ENCODE results near the gene ITGB3. TPM values are rescaled to one million over a fixed set of nuclear protein-coding genes. Genes with fewer than 3 reads are reported as not detected.

The ITGB3 gene
- total RNA-seq, 1 donor from 2014 or later: not detected

DNA sequence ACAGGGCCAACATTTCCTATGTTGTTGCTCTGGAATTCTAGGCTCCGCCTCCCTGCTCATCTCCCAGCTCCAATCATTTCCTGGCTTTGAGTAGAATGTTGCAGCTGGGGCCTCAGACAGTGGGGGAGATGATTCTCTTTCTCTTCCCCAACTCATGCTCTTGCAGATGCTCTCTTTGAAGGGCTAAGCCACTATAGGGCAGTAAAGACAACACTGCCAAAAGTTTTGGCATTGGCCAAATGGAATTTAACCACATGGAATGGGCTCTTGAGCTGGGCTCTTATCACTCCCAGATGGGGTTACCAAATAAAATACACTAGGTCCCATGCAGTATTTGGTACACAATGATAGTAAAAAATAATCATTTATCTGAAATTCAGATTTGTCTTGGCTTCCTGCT is 50.6 kb downstream of the ITGB3 start:
- Mint-ChIP-seq H3K27me3 (ENCODE audit: low read depth) (no peaks in the 10 kb centered on the region), H3K27ac (no peak overlapping the region), H3K9me3 (no peaks in the 10 kb centered on the region), H3K4me1 (ENCODE audit: low read depth) (peaks cover 25% of the 10 kb centered on the region), H3K4me3 (ENCODE audit: low read depth) (no peak overlapping the region), H3K36me3 (ENCODE audit: low read depth) (no peaks in the 10 kb centered on the region)
- no peak for DNase-seq (ENCODE audit: low spot score)
- intact Hi-C loops (cut with micrococcal nuclease): loop anchor here (5.0 kb wide), 1 partner anchor 72 kb away; no protein-coding TSS in a partner anchor

DNA sequence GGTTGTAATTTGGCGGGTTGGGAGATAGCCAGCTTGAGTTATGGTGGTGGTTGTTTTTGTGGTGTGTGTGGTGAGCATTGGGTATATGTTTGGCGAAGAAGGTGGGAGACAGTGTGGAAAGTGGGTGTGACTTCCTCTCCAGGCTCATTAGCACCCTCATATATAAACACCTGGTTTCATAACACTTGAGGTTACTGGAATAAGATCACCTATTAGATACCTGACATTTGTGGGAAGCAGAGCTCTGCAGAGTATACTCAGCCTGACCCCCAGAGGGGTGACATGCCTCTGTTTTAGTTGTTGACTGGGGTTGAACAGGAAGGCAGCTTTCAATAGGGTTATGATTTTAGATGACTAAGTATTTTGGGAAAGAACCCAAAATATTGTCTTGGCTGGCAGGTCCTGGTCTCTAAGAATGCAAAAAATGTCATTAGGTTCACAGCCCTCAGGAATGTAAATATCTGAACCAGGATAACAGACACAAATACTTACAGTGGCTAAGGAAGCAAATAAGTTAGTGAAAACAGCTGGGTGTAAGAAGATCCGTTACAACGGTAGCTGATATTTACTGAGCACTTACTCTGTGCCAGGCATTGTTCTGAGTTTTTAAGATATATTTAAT is 51.8 kb downstream of the ITGB3 start:
- intact Hi-C loops (cut with micrococcal nuclease): no loop called here
- Mint-ChIP-seq H3K27me3 (ENCODE audit: low read depth) (peaks cover 2% of the 10 kb centered on the region), H3K9me3 (no peaks in the 10 kb centered on the region), H3K27ac (no peak overlapping the region), H3K4me1 (ENCODE audit: low read depth) (peaks cover 21% of the 10 kb centered on the region), H3K4me3 (ENCODE audit: low read depth) (no peak overlapping the region), H3K36me3 (ENCODE audit: low read depth) (no peaks in the 10 kb centered on the region)
- DNase-seq (ENCODE audit: low spot score): no peak

DNA sequence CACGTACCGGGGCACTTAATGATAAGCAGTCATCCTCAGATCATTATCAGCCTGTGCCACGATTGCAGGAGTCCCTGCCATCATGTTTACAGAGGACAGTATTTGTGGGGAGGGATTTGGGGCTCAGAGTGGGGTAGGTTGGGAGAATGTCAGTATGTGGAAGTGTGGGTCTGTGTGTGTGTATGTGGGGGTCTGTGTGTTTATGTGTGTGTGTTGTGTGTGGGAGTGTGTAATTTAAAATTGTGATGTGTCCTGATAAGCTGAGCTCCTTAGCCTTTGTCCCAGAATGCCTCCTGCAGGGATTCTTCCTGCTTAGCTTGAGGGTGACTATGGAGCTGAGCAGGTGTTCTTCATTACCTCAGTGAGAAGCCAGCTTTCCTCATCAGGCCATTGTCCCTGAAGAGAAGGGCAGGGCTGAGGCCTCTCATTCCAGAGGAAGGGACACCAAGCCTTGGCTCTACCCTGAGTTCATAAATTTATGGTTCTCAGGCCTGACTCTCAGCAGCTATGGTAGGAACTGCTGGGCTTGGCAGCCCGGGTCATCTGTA is 56.6 kb downstream of the ITGB3 start:
- no peaks in the 10 kb centered on the region for H3K9me3 Mint-ChIP-seq
- intact Hi-C loops (cut with micrococcal nuclease): no loop called here
- no peak overlapping the region for H3K27ac Mint-ChIP-seq
- no peak for DNase-seq (ENCODE audit: low spot score)
- H3K4me3 Mint-ChIP-seq (ENCODE audit: low read depth): no peak overlapping the region
- peaks cover 7% of the 10 kb centered on the region for H3K27me3 Mint-ChIP-seq (ENCODE audit: low read depth)
- H3K36me3 Mint-ChIP-seq (ENCODE audit: low read depth): no peaks in the 10 kb centered on the region
- peaks cover 5% of the 10 kb centered on the region for H3K4me1 Mint-ChIP-seq (ENCODE audit: low read depth)

DNA sequence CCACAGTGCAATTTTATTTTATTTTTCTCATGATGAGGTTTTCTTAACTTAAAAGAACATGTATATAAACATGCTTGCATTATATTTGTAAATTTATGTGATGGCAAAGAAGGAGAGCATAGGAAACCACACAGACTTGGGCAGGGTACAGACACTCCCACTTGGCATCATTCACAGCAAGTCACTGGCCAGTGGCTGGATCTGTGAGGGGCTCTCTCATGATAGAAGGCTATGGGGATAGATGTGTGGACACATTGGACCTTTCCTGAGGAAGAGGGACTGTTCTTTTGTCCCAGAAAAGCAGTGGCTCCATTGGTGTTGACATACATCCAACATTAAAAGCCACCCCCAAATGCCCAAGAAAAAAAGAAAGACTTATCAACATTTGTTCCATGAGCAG is 57.8 kb downstream of the ITGB3 start:
- Mint-ChIP-seq H3K27me3 (ENCODE audit: low read depth) (peaks cover 7% of the 10 kb centered on the region), H3K27ac (no peak overlapping the region), H3K4me3 (ENCODE audit: low read depth) (no peak overlapping the region), H3K4me1 (ENCODE audit: low read depth) (no peaks in the 10 kb centered on the region), H3K9me3 (no peaks in the 10 kb centered on the region), H3K36me3 (ENCODE audit: low read depth) (no peaks in the 10 kb centered on the region)
- DNase-seq (ENCODE audit: low spot score): no peak
- intact Hi-C loops (cut with micrococcal nuclease): no loop called here

DNA sequence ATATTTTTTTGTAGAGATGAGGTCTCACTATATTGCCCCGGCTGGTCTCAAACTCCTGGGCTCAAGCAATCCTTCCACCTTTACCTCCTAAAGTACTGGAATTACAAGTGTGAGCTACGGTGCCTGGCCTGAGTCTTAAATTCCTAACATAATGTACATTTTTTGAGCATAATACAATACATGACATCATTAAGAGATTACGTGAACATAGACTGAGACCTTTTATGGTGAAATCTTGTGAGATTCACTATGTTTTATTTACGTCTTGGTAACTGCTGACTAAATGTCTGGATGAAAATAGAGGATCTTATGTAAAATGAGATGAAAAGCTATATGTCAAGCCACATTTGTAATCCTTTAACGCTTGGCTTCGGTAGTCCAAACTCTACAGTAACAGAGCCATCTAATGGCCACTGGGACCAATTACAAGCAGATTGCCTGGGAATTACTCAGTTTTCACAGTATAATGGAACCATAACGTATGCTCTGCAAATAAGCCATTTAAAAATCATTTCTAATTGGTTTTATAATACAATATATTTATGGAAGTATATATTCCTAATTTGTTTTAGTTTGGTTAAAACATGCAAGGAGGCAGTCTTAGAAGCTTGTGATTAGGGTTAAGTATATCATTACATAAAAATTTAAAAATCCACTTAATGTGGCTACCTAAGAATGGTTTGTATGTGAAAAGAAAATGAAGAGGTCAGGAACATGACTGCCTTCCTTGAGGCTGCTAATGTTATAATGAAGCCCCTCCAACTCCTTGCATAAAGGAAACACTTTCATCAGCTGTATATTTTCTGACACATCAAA is 62.0 kb downstream of the ITGB3 start:
- H3K9me3 Mint-ChIP-seq: no peaks in the 10 kb centered on the region
- no peak overlapping the region for H3K4me3 Mint-ChIP-seq (ENCODE audit: low read depth)
- no peaks in the 10 kb centered on the region for H3K36me3 Mint-ChIP-seq (ENCODE audit: low read depth)
- no peak overlapping the region for H3K27ac Mint-ChIP-seq
- H3K27me3 Mint-ChIP-seq (ENCODE audit: low read depth): peaks cover 11% of the 10 kb centered on the region
- no peak for DNase-seq (ENCODE audit: low spot score)
- intact Hi-C loops (cut with micrococcal nuclease): loop anchor here (1.0 kb wide), 1 partner anchor 86 kb away; no protein-coding TSS in a partner anchor
- no peaks in the 10 kb centered on the region for H3K4me1 Mint-ChIP-seq (ENCODE audit: low read depth)

DNA sequence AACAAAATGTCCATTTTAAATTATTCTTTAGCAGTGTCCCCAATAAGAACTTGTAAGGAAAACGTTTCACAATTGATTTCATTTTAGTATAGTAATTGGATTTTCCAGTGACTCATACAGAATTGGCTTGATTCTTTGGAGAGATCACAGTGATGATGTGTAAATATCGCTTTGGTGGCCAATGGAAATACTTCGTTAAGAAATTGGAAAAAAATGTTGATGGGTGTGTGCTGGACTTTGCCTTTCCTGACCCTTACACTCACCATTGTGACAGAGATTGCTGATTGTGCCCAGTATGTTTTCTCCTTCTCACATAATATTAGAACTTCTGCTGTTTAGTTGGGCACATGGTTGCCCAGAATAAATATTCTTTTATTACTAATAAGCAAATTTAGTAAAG is 62.7 kb downstream of the ITGB3 start:
- peaks cover 5% of the 10 kb centered on the region for H3K9me3 Mint-ChIP-seq
- no peak overlapping the region for H3K27ac Mint-ChIP-seq
- no peaks in the 10 kb centered on the region for H3K36me3 Mint-ChIP-seq (ENCODE audit: low read depth)
- no peaks in the 10 kb centered on the region for H3K4me1 Mint-ChIP-seq (ENCODE audit: low read depth)
- DNase-seq (ENCODE audit: low spot score): no peak
- peaks cover 15% of the 10 kb centered on the region for H3K27me3 Mint-ChIP-seq (ENCODE audit: low read depth)
- no peak overlapping the region for H3K4me3 Mint-ChIP-seq (ENCODE audit: low read depth)
- intact Hi-C loops (cut with micrococcal nuclease): no loop called here

DNA sequence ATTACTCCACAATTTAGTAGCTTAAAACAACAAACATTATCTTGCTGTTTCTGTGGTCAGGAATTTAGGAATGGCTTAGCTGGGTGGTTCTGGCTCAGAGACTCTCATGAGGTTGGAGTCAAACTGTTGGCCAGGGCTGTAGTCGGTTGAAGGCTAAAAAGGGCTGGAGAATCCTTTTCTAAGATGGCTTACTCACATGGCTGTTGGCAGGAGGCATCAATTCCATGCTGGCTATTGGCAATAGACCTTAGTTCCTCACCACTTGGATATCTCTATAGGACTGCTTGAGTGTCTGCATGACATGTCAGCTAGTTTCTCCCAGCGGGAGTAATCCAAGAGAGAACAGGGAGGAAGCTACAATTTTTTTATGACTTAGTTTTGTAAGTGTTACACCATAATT is 63.5 kb downstream of the ITGB3 start:
- no peak overlapping the region for H3K4me3 Mint-ChIP-seq (ENCODE audit: low read depth)
- peaks cover 7% of the 10 kb centered on the region for H3K9me3 Mint-ChIP-seq
- no peaks in the 10 kb centered on the region for H3K4me1 Mint-ChIP-seq (ENCODE audit: low read depth)
- peaks cover 14% of the 10 kb centered on the region for H3K27me3 Mint-ChIP-seq (ENCODE audit: low read depth)
- no peak for DNase-seq (ENCODE audit: low spot score)
- H3K36me3 Mint-ChIP-seq (ENCODE audit: low read depth): no peaks in the 10 kb centered on the region
- no peak overlapping the region for H3K27ac Mint-ChIP-seq
- intact Hi-C loops (cut with micrococcal nuclease): no loop called here

DNA sequence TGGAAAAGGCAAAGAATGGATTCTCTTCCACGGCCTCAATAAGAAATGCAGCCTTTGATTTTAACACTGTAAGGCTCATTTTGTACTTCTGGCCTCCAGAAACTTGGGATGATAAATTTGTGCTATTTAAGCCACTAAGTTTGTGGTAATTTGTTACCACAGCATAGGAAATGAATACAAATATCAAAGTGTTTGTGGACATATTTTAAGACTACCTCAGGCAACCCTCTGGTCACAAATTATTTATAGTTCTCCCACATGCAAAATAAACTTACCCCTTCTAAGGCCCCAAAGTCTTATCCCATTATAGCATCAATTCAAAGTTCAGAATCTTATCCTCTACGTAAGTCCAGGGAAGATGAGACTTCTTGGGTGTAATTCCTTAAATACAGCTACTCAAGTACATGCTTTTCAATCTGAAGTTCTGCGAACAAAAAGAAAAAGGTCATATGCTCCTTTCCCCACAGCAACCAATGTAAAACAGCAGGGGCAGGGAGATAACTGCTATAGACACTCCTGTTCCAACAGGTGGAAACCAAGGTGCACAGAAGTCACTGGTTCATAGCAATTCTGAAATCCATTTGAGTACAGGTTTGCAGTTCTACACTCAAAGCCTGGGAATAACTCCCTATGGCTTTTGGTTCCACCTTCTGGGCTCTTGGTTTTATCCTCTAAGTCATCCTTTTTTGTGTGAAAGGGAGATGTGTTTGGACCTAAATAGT is 64.7 kb downstream of the ITGB3 start:
- H3K4me1 Mint-ChIP-seq (ENCODE audit: low read depth): peaks cover 7% of the 10 kb centered on the region
- no peak for DNase-seq (ENCODE audit: low spot score)
- intact Hi-C loops (cut with micrococcal nuclease): no loop called here
- peaks cover 7% of the 10 kb centered on the region for H3K9me3 Mint-ChIP-seq
- H3K27ac Mint-ChIP-seq: no peak overlapping the region
- H3K36me3 Mint-ChIP-seq (ENCODE audit: low read depth): no peaks in the 10 kb centered on the region
- H3K4me3 Mint-ChIP-seq (ENCODE audit: low read depth): no peak overlapping the region
- H3K27me3 Mint-ChIP-seq (ENCODE audit: low read depth): peaks cover 24% of the 10 kb centered on the region

DNA sequence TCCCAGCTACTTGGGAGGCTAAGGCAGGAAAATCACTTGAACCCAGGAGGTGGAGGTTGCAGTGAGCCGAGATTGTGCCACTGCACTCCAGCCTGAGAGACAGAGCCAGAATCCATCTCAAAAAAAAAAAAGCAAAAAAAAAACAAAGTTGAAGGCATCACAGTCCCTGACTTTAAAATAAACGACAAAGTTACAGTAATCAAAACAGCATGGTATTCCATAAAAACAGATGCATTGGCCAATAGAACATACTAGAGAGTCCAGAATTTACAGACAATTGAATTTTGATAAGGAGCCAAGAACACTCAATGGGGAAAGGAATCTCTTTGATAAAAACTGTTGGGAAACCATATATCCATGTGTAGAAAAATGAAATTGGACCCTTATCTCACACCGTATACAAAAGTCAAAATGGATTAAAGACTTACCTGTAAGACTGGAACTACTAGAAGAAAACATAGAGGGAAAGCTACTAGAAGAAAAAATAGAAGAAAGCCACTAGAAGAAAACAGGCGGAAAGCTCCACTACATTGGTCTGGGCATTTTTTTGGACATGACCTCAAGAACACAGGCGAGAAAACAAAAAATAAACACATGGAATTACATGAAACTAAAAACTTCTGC is 67.4 kb downstream of the ITGB3 start:
- Mint-ChIP-seq H3K9me3 (peaks cover 7% of the 10 kb centered on the region), H3K4me1 (ENCODE audit: low read depth) (peaks cover 15% of the 10 kb centered on the region), H3K27me3 (ENCODE audit: low read depth) (peaks cover 25% of the 10 kb centered on the region), H3K36me3 (ENCODE audit: low read depth) (no peaks in the 10 kb centered on the region), H3K4me3 (ENCODE audit: low read depth) (no peak overlapping the region), H3K27ac (no peak overlapping the region)
- intact Hi-C loops (cut with micrococcal nuclease): no loop called here
- no peak for DNase-seq (ENCODE audit: low spot score)

DNA sequence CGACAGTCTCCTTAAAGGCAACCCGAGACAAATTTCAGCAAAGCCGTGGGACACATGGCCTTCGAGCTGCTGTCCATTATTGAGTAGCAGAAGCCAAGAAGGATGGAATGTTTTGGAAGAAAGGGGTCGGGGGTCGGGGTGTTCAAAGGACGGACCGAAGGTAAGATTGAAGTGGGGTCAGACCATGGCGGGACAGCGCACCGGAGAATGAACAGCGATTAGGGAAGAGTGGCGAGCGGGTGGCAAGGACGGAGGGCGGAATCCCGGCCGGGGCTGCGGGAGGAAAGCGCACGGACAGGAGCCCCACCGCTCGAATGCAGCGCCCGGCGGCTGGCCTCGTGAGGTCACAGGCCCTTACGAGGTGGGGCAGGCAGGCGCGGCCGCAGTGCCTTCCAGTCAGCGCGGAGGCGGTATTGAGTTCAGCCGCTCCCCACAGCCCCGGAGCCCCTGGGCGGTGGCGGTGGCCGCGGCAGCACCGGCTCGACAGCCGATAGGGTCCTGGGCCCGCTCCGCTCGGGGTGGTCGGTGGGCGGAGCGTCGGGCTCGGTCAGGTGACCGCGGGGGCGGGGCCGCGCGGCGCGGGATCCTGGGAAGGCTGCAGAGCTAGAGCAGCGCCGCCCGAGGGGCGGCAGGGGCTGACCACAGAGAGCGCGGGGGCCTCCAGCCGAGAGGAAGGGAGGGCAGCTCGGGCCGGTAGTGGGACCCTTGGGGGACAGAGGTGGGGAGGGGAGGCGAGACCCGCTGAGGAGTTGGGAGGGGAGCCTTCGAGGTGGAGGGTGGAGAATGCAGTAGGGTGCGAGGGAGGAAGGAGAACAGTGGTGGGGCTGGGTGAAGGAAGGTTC is 70.0 kb downstream of the ITGB3 start, which contains the start of gene EFCAB13:
EFCAB13 (plus strand) TSS at position 574 of the 842 bp plus-strand sequence. CDS start 4,399 bp downstream, outside the sequence.
- H3K36me3 Mint-ChIP-seq (ENCODE audit: low read depth): no peaks in the 10 kb centered on the region
- intact Hi-C loops (cut with micrococcal nuclease): no loop called here
- H3K4me3 Mint-ChIP-seq (ENCODE audit: low read depth): peak within 1 kb of the TSS; percentile 94
- peak; percentile 75 for DNase-seq (ENCODE audit: low spot score)
- H3K4me1 Mint-ChIP-seq (ENCODE audit: low read depth): peaks cover 15% of the 10 kb centered on the region
- H3K27me3 Mint-ChIP-seq (ENCODE audit: low read depth): peaks cover 19% of the 10 kb centered on the region
- H3K9me3 Mint-ChIP-seq: peaks cover 7% of the 10 kb centered on the region
- H3K27ac Mint-ChIP-seq: peak within 1 kb of the TSS; percentile 93

DNA sequence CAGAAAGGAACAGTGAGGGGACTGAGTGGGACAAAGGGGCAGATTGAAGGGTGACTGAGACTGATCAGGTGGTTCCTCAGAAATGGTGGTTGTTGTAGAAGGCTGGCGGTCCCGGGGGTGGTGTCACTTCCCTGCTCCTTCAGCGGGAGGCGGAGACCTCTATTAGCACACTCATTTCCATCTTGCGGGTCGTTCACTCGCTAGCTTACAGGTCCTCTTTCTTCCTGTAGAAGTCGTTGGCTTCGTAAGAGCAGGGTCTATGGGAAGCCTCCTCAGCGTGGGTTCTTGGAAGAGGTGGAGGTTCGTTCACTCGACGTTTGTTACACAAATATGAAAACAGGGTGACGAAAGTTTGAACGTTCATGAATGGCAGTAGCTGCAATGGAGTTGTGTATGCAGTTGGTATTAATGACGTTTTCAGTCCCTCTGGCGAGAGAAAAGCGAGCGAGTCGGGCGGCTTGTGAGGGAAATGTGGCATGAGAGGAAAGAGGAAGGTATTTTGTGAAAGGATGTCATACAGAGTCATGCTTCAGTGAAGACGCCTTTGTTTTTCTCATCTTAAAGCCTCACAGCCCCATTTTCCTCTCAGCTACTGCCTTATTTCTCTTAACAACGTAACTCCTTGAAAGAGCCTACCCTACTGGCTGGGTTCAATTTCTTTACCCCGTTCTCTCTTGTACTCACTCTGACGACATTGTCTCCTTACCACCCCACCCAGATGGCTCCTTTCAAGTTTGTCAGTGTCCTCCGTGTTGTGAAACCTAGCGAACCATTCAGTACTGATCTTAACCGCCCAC is 70.8 kb downstream of the ITGB3 start:
- H3K27ac Mint-ChIP-seq: peak overlapping the region; percentile 93
- intact Hi-C loops (cut with micrococcal nuclease): no loop called here

More for the DNA sequence above, 70.8 kb downstream of the ITGB3 start:
- Mint-ChIP-seq H3K9me3 (peaks cover 7% of the 10 kb centered on the region), H3K27me3 (ENCODE audit: low read depth) (peaks cover 19% of the 10 kb centered on the region), H3K36me3 (ENCODE audit: low read depth) (no peaks in the 10 kb centered on the region), H3K4me3 (ENCODE audit: low read depth) (peak overlapping the region; percentile 94), H3K4me1 (ENCODE audit: low read depth) (peaks cover 15% of the 10 kb centered on the region)
- DNase-seq (ENCODE audit: low spot score): peak; percentile 46
